ENCODE measurements around the gene COL1A2.

COL1A2 gene

DNA sequence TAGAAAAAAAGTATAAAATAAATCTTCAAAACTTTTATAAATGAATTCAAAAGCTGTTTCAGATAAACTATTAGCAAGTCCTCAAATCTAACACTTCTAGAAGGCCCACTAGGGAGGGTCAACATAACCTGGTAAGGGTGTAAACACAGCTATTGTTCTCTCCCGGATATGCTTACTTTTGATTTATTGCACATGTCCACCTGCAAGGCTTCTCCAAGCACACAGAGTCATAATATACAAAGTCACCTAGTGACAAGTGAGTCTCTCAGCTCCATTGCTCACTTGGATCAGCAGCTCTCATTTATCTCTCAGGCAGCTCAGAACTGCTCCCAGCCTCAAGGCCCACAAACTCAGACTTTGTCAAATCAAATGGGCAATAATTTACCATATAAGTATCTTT is 44.0 kb upstream of the COL1A2 start:
- no peaks in the 10 kb centered on the region for H3K79me2 ChIP-seq (ENCODE audit: low read length)
- no peaks in the 10 kb centered on the region for H3F3A ChIP-seq (ENCODE audit: insufficient read depth, low read length)
- H3K9ac ChIP-seq (ENCODE audit: low read length), result no peak overlapping the region
- DNase-seq, result no peak
- H3K4me1 ChIP-seq (ENCODE audit: low read length), result no peaks in the 10 kb centered on the region
- H3K9me2 ChIP-seq (replicated peaks; ENCODE audit: insufficient read depth, low read length), result no peaks in the 10 kb centered on the region
- no peaks in the 10 kb centered on the region for H4K20me1 ChIP-seq (ENCODE audit: insufficient read depth, low read length)
- H3K36me3 ChIP-seq (replicated peaks; ENCODE audit: insufficient read depth, low read length), result no peaks in the 10 kb centered on the region
- no peak overlapping the region for H3K27ac ChIP-seq (ENCODE audit: low read length)
- no peak overlapping the region for H2AFZ ChIP-seq (ENCODE audit: low read length)
- no peak for TF ChIP-seq EZH2 (optimal IDR thresholded peaks at IDR 0.05; ENCODE audit: low read depth, low read length)
- no peak for TF ChIP-seq EZH2phosphoT487 (IDR thresholded peaks at IDR 0.05; ENCODE audit: low read length)
- no peak for TF ChIP-seq CTCF (IDR thresholded peaks at IDR 0.05; ENCODE audit: low read length)
- H3K27me3 ChIP-seq (replicated peaks; ENCODE audit: insufficient read depth, low read length), result no peaks in the 10 kb centered on the region
- no peak overlapping the region for H3K4me3 ChIP-seq (ENCODE audit: low read length)
- no peak overlapping the region for H3K4me2 ChIP-seq (ENCODE audit: low read depth, low read length)
- no peaks in the 10 kb centered on the region for H3K9me3 ChIP-seq (replicated peaks; ENCODE audit: insufficient read depth, low read length)

DNA sequence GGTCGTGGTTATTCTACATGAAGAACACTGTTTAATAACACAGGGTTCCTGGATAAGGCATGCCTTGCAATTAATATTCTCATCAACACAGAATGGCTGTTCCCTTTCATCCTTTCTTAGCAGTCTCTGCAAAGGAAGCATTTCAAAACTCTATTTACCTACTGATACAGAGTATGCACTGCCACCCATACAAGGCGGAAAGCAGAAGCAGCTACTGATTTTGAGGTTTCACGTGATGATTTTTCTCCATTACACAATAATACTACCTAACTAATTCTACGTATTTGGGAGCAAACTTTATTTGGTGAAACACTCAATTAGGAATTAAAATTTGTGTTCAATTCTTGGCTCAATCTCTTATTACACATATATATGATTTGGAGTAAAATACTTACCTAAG is 43.0 kb upstream of the COL1A2 start:
- Histone ChIP-seq H3K36me3 (replicated peaks; ENCODE audit: insufficient read depth, low read length) (no peaks in the 10 kb centered on the region), H4K20me1 (ENCODE audit: insufficient read depth, low read length) (no peaks in the 10 kb centered on the region), H3K27me3 (replicated peaks; ENCODE audit: insufficient read depth, low read length) (no peaks in the 10 kb centered on the region), H3K9me2 (replicated peaks; ENCODE audit: insufficient read depth, low read length) (no peaks in the 10 kb centered on the region), H3K9ac (ENCODE audit: low read length) (no peak overlapping the region), H3K4me3 (ENCODE audit: low read length) (no peak overlapping the region), H3F3A (ENCODE audit: insufficient read depth, low read length) (no peaks in the 10 kb centered on the region), H2AFZ (ENCODE audit: low read length) (no peak overlapping the region), H3K4me1 (ENCODE audit: low read length) (no peaks in the 10 kb centered on the region), H3K79me2 (ENCODE audit: low read length) (no peaks in the 10 kb centered on the region), H3K4me2 (ENCODE audit: low read depth, low read length) (no peak overlapping the region), H3K9me3 (replicated peaks; ENCODE audit: insufficient read depth, low read length) (no peaks in the 10 kb centered on the region), H3K27ac (ENCODE audit: low read length) (no peak overlapping the region)
- TF ChIP-seq CTCF (IDR thresholded peaks at IDR 0.05; ENCODE audit: low read length), result no peak
- TF ChIP-seq EZH2phosphoT487 (IDR thresholded peaks at IDR 0.05; ENCODE audit: low read length), result no peak
- no peak for TF ChIP-seq EZH2 (optimal IDR thresholded peaks at IDR 0.05; ENCODE audit: low read depth, low read length)
- DNase-seq, result no peak

DNA sequence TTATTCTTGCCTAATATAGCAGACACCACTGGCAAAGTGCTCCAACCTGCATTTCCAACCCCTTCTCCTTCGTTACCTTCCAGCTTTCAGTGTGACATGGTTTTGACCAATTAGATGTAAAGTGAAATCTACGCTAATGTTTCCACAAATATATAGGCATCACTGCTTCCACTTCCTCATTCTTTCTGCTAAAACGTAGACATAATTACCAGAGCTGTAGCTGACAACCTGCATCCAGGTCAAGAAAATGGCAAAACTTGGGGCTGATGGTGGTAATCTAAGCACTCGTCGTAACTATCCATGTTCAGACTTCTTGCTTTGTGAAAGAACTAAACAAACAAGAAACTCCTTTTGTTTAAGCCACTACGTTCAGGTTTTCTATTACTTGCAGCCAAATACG is 41.8 kb upstream of the COL1A2 start:
- H3K36me3 ChIP-seq (replicated peaks; ENCODE audit: insufficient read depth, low read length), result no peaks in the 10 kb centered on the region
- no peak overlapping the region for H2AFZ ChIP-seq (ENCODE audit: low read length)
- H3K27ac ChIP-seq (ENCODE audit: low read length), result no peak overlapping the region
- no peaks in the 10 kb centered on the region for H3K9me2 ChIP-seq (replicated peaks; ENCODE audit: insufficient read depth, low read length)
- no peaks in the 10 kb centered on the region for H3K9me3 ChIP-seq (replicated peaks; ENCODE audit: insufficient read depth, low read length)
- DNase-seq, result no peak
- no peaks in the 10 kb centered on the region for H3K79me2 ChIP-seq (ENCODE audit: low read length)
- no peaks in the 10 kb centered on the region for H3K27me3 ChIP-seq (replicated peaks; ENCODE audit: insufficient read depth, low read length)
- TF ChIP-seq CTCF (IDR thresholded peaks at IDR 0.05; ENCODE audit: low read length) (no peak), EZH2 (optimal IDR thresholded peaks at IDR 0.05; ENCODE audit: low read depth, low read length) (no peak), EZH2phosphoT487 (IDR thresholded peaks at IDR 0.05; ENCODE audit: low read length) (no peak)
- H4K20me1 ChIP-seq (ENCODE audit: insufficient read depth, low read length), result no peaks in the 10 kb centered on the region
- H3K4me1 ChIP-seq (ENCODE audit: low read length), result no peaks in the 10 kb centered on the region
- no peak overlapping the region for H3K4me3 ChIP-seq (ENCODE audit: low read length)
- no peak overlapping the region for H3K4me2 ChIP-seq (ENCODE audit: low read depth, low read length)
- H3F3A ChIP-seq (ENCODE audit: insufficient read depth, low read length), result no peaks in the 10 kb centered on the region
- no peak overlapping the region for H3K9ac ChIP-seq (ENCODE audit: low read length)

All from MM.1S (cell line).